Activated CD8-positive, alpha-beta memory T cell treated with anti-CD3 and anti-CD28 coated beads for 48 hours (primary cell): ENCODE data around the gene NTSR2.

Source experiments
- DNase-seq, 3 experiments: peaks; one replicate each; pipeline ENCODE4 v3.0.0-alpha.2; 2020; ENCODE audit warnings: low read depth in 2 of 3, low spot score in 2 of 3

NTSR2 gene

DNA sequence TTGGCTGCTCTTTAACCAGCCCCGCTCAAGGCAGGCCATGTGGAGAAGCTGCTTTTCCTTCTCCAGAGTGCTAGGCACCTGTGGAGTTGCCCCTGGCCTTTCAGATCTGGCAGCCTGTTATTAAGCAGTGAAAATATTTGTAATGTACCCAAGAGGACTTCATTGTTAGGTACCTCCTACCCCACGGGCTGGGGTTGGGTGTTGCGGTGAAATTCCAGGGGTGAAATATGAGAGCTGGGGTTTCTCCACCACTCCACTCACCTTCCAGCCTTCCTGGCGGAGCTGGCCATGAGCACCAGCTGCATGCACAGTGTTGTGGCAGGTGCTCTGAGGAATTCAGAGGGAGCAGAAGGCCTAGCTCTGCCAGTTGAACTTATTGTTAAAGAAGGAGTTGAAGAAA, 39.1 kb downstream of the NTSR2 start:
- DNase-seq: no peak

DNA sequence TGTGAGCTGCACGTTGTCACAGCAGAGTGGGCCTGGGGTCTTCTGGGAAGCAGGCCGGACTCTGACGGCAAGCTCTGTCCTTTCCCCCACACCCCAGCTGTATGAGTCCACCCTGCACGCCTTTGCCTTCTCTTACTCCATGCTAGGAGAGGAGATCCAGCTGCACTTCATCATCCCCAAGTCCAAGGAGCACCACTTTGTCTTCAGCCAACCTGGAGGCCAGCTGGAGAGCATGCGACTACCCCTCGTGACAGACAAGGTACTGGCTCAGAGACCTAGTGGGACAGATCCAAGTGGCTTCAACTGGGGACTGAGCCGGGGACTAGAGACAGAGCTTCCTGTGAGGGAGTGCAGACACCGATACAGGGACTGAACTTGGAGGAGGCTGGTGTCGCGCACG, 40.1 kb downstream of the NTSR2 start:
- DNase-seq: no peak

DNA sequence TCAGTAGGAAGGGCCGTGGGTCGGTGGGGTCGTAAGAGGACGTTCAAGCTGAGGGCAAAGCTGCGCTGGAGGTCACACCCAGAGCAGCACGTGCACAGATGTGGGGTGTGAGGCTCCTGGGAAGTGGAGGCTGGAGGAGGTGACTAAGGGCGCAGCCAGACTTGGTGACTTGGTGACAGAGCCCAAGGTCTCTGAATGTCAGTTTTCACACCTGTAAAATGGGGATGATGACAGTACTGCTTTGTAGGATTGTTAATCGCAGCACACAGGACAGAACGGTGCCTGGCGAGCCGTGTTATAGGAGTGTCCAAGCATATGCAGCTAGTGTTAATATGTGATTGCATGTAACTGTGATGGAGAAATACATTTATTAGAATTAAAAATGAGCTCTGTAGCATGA, 40.8 kb downstream of the NTSR2 start:
- DNase-seq: no peak

DNA sequence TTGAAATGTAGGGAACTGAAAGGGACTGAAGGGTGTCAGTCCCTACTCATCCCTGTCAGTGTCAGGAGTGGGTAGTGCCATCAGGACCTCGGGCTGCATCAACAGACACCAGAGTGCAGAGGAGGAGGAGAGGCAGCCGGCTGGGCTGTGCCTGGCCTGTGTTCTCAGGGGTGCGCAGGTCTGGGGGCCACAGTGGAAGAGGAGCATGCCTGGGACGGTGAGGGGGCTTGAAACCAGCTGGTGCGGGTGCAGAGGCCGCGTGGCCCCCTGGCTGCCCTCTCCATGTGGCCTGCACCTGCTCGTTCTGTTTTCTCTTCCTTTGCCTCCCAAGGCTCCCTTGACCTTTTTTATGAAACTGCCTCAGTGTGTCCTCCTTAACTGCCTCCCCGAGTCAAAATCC, 41.3 kb downstream of the NTSR2 start:
- DNase-seq: no peak

DNA sequence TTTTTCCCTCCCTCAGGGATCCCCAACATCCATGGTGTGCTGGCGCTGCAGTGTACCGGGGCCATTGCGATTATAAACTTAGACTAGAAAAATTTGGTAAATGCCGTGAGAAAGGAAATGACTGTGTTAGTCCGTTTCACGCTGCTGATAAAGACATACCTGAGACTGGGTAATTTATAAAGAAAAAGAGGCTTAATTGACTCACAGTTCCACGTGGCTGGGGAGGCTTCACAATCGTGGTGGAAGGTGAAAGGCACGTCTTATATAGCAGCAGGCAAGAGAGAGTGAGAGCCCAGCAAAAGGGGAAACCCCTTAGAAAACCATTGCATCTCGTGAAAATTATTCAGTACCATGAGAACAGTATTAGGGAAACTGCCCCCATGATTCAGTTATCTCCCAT, 44.3 kb downstream of the NTSR2 start:
- DNase-seq: no peak

DNA sequence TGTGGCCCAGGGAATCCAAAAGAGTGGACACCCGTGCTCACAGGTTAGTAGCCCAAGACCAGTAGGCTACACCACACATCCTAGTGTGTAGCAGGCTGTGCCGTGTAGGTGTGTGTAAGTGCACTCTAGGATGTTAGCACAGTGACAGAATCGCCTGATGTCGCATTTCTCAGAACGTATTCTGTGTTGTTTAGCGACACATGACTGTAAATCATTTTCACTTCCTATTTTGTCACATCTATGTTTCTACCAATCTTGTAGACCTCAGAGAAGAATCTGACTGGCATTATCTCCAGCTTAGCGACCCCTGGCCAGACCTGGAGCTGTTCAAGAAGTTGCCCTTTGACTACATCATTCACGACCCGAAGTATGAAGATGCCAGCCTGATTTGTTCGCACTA, 45.1 kb downstream of the NTSR2 start:
- DNase-seq: no peak

DNA sequence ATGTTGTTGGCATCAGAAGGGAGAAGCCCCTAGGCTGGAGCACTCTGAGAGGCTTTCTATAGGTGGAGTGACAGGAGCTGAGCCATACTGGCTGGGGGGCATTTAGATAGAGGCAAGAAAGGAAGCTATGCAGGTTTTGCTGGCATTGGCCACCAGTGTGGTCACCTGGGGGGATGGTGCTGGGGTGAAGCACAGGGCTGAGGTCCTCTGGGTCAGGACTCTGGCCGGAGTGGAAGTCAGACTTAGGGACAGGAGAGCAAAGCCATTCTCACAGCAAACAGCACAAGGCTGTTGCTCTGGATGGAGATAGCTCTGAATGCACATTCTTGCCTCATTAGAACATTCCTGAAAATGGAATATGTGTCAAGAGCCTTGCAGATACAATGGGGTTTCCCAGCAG, 47.4 kb downstream of the NTSR2 start:
- no peak for DNase-seq

DNA sequence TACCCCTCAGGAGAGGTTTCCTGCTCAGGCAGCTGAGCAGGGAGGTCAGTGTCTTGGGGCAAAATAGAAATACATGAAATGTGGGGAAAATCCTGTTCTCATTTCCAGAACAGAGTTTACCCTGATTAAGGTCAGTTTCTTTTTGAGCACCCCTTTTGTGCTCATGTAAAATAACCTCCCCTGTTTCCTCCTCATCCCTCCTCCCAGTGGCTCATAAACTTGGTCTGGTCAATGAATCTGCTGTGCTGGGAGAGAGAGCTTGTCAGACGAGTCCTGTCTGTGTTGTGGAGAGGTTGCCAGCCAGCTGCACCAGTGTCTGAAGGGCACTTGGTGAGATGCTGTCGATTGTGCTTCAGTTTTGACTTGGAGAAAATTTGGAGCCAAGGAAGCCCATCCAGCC, 48.6 kb downstream of the NTSR2 start:
- DNase-seq: no peak

DNA sequence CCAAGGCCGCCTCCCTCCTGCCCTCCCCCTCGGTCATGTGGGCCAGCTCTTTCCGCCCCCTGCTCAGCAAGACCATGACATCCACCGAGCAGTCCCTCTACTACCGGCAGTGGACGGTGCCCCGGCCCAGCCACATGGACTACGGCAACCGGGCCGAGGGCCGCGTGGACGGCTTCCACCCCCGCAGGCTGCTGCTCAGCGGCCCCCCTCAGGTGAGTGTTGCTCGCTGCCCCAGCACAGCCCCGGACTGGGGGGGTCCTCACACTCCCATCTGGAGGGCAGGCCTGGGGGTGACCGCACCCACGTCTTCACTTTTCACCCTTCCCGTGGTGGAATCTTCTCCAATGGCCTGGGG, 51.3 kb downstream of the NTSR2 start:
- DNase-seq: no peak

DNA sequence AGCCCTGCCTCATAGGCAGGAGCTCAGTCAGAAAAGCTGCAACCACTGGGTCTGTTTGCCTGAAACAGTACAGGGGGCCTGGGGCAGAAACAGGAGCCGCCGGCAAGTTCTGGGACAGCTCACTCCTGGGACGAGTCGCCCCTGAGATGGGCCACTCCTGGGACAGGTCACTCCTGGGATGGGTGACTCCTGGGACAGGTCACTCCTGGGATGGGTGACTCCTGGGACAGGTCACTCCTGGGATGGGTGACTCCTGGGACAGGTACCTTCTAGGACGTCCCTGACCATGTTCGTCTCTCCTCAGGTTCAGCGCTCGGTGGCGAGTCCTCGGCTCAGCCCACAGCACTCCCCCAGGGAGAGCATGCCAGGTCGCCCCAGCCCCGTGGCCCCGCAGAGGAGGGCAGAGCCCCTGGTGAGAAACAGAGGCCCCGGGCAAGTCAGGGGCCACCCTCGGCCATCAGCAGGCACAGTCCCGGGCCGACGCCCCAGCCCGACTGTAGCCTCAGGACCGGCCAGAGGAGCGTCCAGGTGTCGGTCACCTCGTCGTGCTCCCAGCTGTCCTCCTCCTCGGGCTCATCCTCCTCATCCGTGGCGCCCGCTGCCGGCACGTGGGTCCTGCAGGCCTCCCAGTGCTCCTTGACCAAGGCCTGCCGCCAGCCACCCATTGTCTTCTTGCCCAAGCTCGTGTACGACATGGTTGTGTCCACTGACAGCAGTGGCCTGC, 51.8 kb downstream of the NTSR2 start:
- DNase-seq: no peak

DNA sequence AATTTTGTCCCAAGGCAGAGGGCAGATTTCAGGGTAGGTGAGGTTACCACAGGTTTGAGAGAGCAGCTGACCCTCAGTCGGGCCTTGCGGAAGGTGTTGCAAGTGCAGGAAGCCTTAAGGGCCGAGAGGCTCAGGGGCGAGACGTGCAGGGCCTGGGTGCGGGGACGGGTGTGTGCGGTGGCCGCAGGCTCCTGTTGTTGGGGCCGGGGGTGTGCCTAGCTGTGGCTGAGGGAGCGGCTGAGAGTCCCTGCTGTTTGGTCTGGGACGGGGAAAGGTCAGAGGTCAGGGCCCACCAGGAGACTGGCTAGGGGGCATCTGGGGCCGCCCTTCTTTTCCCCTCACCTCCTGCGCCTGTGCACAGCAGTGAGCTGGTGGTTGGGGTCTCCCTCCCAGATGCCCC, 52.5 kb downstream of the NTSR2 start:
- no peak for DNase-seq

DNA sequence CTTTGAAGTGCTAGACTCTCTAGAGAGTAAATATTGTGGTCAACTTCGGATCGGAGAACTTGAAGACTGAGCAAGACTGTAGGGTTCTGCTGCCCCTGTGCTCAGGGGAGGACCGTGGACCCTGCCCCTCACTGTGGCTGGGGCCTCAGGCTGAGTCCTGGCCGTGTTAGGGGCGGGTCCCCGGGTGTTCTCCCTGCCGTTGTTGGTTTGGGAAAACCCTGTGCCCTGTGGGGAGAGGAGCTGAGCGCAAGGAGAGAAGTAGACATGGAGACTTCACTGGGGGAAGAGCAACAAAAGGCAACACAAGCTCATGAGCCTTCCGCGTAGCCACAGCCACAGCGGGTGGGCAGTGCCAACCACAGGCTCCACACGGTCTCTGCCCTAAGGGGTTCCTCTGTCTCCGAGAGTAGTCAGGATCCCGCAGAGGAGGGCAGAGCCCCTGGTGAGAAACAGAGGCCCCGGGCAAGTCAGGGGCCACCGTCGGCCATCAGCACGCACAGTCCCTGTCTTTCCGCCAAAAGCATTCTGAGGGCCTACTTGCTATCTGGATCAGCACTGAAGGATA, 53.1 kb downstream of the NTSR2 start:
- DNase-seq: no peak

DNA sequence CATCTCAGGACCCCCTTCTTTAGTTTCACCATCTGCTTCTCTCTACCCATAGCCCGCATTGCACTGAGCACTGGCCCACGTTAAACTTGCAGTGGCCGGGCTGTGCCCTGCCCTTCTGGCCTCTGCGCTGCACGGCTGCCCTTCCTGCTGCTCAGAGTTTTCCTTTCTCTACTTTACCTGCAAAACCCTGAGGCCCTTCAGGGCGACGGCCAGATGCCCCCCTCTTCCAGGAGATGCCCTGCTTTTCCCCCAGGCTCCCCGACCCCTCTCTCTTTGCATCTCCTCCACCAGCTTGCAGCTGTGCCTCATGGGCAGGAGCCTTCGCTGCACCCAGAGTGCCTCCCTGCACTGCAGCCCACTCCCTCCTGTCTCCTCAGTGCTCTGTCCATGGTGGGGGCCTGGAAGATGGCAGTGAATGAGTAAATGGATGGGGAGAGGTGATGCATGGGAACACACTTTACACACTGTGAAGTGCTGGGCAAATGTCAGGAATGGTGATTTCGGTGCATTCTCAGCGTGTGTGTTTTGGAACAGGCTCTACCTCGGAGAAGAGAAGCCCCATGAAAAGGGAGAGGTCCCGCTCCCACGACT, 53.8 kb downstream of the NTSR2 start:
- DNase-seq: no peak

DNA sequence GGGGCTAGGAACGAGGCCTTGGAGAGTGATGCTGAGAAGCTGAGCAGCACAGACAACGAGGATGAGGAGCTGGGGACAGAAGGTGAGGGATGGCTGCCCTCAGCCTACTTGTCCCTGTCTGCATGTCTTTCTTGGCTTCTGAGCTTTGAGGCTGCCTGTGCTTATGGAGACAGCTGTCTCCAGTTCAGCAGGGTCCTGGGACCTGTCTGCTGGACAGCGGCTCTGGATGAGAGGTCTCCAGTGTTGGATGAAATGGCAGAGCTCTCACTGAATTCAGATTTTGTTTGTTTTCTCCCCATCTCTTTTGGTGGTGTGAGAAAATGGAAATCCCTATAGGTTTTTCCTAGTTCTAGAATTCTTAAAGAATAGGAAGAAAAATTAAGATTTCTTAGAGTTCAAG, 54.8 kb downstream of the NTSR2 start:
- DNase-seq: no peak

DNA sequence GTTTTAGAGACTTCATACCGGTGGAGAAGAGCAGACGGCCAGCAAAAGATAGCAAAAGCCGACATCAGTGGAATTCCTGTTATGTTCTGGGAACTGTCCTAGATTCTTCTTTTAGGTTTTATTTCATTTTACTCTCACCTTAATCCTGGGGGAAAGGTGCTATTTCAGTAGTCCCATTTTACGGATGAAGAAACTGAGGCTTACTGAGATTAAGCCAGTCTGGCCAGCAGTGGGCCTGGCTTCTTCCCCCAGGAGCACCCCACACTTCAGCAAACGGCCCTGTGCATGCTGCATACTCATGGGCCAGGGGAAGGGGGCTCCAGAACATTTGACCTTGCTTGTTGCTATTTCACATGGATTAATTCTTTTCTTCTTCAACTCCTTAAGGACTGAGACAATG, 56.7 kb downstream of the NTSR2 start:
- DNase-seq: no peak

DNA sequence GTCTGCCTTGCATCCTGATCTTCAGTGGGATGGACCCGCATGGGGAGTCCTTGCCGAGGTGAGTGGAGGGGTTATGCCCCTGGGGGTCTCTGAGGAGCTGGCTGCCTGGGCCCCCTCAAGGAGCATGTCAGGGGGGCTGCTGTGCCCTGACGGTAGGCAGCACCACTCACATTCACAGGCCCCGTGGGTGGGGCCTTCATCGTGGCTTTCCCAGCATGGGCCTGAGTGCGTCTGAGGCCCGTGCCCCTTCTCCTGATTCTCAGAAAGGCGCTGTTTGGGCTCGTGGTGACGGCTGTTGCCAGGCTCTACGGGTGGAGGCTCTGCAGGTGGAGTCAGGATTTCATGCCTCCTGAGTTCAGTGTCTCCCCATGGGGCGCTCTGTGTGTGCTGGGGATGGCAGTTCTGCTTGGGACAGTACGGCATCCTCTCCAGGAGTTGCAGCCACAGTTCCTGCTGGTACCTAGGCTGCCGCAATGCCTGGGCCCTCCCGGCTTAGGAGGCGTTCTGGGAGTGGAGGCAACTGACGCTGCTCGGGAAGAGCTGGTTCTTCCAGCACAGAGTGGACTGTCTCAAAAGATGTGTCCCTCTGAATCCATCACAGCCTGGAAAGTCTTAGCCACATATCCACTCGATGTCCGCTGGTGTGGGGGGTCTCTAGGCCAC, 57.3 kb downstream of the NTSR2 start:
- DNase-seq: no peak

DNA sequence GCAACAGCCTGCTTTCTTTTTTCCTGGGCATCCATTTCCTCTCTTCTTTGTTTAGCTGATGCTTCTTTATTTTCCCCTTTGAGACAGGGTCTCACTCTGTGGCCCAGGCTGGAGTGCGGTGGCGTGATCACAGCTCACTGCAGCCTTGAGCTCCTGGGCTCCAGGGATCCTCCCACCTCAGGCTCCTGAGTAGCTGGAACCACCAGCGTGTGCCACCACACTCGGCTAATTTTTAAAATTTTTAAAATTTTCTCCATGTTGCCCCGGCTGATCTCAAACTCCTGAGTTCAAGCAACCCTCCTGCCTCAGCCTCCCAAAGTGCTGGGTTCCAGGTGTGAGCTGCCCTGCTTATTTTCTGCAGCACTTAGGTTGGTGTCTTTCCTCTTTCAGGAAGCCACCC, 58.7 kb downstream of the NTSR2 start:
- DNase-seq: no peak

DNA sequence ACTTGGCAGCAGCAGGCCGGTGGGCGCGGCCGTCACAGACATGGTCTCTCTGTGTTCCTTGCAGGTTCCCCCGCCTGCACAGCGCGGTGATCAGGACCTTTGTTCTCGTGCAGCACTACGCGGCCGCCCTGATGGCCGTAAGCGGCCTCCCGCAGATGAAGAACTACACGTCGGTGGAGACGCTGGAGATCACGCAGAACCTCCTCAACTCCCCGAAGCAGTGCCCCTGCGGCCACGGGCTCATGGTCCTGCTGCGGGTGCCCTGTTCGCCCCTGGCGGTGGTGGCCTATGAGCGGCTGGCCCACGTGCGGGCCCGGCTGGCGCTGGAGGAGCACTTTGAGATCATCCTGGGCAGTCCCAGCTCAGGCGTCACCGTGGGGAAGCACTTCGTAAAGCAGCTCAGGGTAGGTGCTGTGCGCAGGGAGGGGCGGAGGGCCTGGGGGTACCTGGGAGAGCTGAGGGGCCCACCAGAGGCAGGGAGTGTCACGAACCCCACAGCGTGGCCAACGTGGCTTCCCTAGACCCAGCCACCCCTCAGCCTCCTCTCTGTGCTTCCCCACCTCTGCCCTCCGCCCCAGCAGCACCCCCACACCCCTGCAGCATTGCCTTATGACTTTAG, 59.3 kb downstream of the NTSR2 start:
- no peak for DNase-seq
